Measurements from ENCODE around the gene KDM4E. TPM values are rescaled to one million over a fixed set of nuclear protein-coding genes. Genes with fewer than 3 reads are reported as not detected.
"Not testable (repeated sequence)": the region's sequence is repeated elsewhere in the genome, so short reads cannot be mapped to it uniquely, and the experiment has no call there.

KDM4E gene
- polyA plus RNA-seq, 1 of the 3 experiments (the other 2 are of a cell fraction), result 0.02 TPM

DNA sequence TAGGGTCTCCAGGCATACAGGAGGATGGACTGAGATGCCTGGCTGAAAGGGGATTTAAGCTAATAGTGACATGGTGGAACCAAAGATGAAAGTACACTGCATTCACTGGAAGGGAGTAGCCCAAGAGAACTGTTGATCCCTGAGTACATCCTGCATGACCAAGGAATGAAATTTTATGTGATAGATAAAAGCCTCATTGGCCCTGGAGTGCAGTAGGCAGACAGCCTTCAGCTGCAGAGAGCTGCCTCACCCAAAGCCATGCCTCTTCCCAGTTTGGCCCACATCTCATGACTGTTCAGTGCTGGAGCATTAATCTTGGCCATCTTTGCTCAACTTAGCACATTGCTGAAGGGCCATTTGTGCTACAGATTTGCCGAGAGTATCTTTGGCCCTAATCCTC is 8.0 kb downstream of the KDM4E start (continued):
- TF ChIP-seq, protein P1, sequence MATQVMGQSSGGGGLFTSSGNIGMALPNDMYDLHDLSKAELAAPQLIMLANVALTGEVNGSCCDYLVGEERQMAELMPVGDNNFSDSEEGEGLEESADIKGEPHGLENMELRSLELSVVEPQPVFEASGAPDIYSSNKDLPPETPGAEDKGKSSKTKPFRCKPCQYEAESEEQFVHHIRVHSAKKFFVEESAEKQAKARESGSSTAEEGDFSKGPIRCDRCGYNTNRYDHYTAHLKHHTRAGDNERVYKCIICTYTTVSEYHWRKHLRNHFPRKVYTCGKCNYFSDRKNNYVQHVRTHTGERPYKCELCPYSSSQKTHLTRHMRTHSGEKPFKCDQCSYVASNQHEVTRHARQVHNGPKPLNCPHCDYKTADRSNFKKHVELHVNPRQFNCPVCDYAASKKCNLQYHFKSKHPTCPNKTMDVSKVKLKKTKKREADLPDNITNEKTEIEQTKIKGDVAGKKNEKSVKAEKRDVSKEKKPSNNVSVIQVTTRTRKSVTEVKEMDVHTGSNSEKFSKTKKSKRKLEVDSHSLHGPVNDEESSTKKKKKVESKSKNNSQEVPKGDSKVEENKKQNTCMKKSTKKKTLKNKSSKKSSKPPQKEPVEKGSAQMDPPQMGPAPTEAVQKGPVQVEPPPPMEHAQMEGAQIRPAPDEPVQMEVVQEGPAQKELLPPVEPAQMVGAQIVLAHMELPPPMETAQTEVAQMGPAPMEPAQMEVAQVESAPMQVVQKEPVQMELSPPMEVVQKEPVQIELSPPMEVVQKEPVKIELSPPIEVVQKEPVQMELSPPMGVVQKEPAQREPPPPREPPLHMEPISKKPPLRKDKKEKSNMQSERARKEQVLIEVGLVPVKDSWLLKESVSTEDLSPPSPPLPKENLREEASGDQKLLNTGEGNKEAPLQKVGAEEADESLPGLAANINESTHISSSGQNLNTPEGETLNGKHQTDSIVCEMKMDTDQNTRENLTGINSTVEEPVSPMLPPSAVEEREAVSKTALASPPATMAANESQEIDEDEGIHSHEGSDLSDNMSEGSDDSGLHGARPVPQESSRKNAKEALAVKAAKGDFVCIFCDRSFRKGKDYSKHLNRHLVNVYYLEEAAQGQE (IDR thresholded peaks at IDR 0.05; ENCODE audit: low read depth, low read length), result no peak
- no peak for TF ChIP-seq NFIC (IDR thresholded peaks at IDR 0.05; ENCODE audit: borderline replicate concordance)
- TF ChIP-seq EZH2phosphoT487 (IDR thresholded peaks at IDR 0.05; ENCODE audit: borderline replicate concordance, low read depth), result no peak
- TF ChIP-seq RFX5 (IDR thresholded peaks at IDR 0.05; ENCODE audit: low read length), result no peak
- no peak for TF ChIP-seq MXI1 (IDR thresholded peaks at IDR 0.05; ENCODE audit: low read depth, low read length)
- no peak for TF ChIP-seq POLR2AphosphoS5 (IDR thresholded peaks at IDR 0.05; ENCODE audit: low read depth, low read length)
- TF ChIP-seq, protein P2, sequence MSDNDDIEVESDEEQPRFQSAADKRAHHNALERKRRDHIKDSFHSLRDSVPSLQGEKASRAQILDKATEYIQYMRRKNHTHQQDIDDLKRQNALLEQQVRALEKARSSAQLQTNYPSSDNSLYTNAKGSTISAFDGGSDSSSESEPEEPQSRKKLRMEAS (IDR thresholded peaks at IDR 0.05; ENCODE audit: low read depth), result no peak

DNA sequence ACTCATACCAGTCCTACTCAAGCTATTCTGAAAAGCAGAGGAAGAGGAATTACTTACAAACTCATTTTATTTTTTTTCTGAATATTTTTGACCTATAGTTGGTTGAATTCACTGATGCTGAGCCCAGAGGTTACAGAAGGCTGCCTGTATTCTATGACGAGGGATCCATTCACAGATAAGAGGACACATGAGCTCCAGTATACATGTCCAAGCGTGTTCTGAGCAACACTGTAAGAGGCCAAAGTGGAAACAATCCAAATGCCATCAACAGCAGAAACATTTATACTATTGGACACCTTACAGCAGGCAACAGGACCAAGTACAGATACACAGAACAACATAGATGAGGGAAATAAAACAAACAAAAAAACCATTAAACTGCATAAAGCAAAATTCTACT is 10.3 kb downstream of the KDM4E start:
- ChIA-PET POLR2A (no interaction called here), CTCF (no interaction called here)
- no peaks in the 10 kb centered on the region for H3K9me3 ChIP-seq
- 40% methylated on average over 2 of the region's 2 CpGs for WGBS (ENCODE audit: low lambda C conversion rate)
- H3K79me2 ChIP-seq (ENCODE audit: insufficient read depth), result no peaks in the 10 kb centered on the region
- no peak overlapping the region for H3K27ac ChIP-seq (ENCODE audit: low read depth in 2 of 2, low read length in 1 of 2)
- no peaks in the 10 kb centered on the region; a peak in 1 of 4 replicates for H3K4me1 ChIP-seq (ENCODE audit: control insufficient read depth in 1 of 2, insufficient read depth in 2 of 2, low read depth in 1 of 2, low read length in 1 of 2)
- no peak for DNase-seq
- H3K4me2 ChIP-seq, result no peak overlapping the region
- no peak overlapping the region for H2AFZ ChIP-seq (ENCODE audit: low read depth)
- no peak overlapping the region for H3K9ac ChIP-seq
- no peak overlapping the region for H3K4me3 ChIP-seq (ENCODE audit: low read depth in 2 of 2, low read length in 1 of 2)
- H3K36me3 ChIP-seq (replicated peaks in 1 of 2; ENCODE audit: control insufficient read depth in 1 of 2, insufficient read depth in 2 of 2, low read length in 1 of 2), result no peaks in the 10 kb centered on the region
- H3F3A ChIP-seq (replicated peaks; ENCODE audit: insufficient read depth), result no peaks in the 10 kb centered on the region
- no peak for TF ChIP-seq NRF1 (IDR thresholded peaks at IDR 0.05; ENCODE audit: low read depth, low read length)
- H3K9me2 ChIP-seq, result no peaks in the 10 kb centered on the region
- H4K20me1 ChIP-seq (ENCODE audit: insufficient read depth), result no peaks in the 10 kb centered on the region
- no peaks in the 10 kb centered on the region for H3K27me3 ChIP-seq (ENCODE audit: insufficient read depth)

DNA sequence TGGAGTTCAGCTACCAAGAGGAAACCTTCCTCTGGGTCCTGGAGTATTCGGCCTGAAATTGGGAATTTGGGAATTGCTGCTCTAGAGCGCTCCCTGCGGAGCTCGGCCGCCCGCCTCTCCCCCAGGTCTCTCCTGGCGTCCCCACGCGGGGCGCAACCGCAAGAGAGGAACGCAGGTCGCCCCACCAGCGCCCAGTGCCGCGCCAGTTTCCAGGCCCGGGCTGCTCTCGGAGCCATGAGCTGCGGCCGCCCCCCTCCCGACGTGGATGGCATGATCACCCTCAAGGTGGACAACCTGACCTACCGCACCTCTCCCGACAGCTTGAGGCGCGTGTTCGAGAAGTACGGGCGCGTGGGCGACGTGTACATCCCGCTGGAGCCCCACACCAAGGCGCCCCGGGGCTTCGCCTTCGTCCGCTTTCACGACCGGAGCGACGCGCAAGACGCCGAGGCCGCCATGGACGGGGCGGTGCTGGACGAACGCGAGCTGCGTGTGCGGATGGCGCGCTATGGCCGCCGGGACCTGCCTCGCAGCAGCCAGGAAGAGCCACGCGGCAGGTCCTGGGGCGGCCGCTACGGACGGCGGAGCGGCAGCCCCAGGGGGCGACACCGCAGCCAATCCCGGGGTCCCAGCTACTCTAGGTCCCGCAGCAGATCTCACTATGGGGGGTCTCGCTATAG is 12.4 kb downstream of the KDM4E start:
- H3K9me3 ChIP-seq; H2AFZ ChIP-seq (ENCODE audit: low read depth); POLR2A ChIA-PET; H4K20me1 ChIP-seq (ENCODE audit: insufficient read depth); H3K4me2 ChIP-seq; H3K9me2 ChIP-seq; H3F3A ChIP-seq (replicated peaks; ENCODE audit: insufficient read depth); H3K36me3 ChIP-seq (replicated peaks in 1 of 2; ENCODE audit: control insufficient read depth in 1 of 2, insufficient read depth in 2 of 2, low read length in 1 of 2); H3K27me3 ChIP-seq (ENCODE audit: insufficient read depth); DNase-seq; H3K79me2 ChIP-seq (ENCODE audit: insufficient read depth); CTCF ChIA-PET; H3K27ac ChIP-seq (ENCODE audit: low read depth in 2 of 2, low read length in 1 of 2); H3K4me3 ChIP-seq (ENCODE audit: low read depth in 2 of 2, low read length in 1 of 2); H3K9ac ChIP-seq; H3K4me1 ChIP-seq (ENCODE audit: control insufficient read depth in 1 of 2, insufficient read depth in 2 of 2, low read depth in 1 of 2, low read length in 1 of 2): not testable (repeated sequence)
- WGBS (ENCODE audit: low lambda C conversion rate), result 91% methylated on average over 61 of the region's 71 CpGs

Data from SK-N-SH (cell line).